Measurements from ENCODE around the gene SMIM38. TPM values are rescaled to one million over a fixed set of nuclear protein-coding genes. Genes with fewer than 3 reads are reported as not detected.

SMIM38 gene
- 1 to 10 TPM in 1 of 2 donors, under 1 TPM in 1; 0.08 to 1.7 TPM for total RNA-seq
- under 1 TPM; 0.03 to 0.06 TPM for polyA plus RNA-seq

GRCh38 chr11:69155302-69156234 lies at the start of gene SMIM38:
TSS of gene SMIM38 (plus strand) at chr11:69155935. CDS start at chr11:69157847, 1,912 bp downstream.
- H3K4me1 ChIP-seq (ENCODE audit: control insufficient read depth in 4 of 4, insufficient read depth in 4 of 4, low read length in 3 of 4), result no peaks in the 10 kb centered on the region
- WGBS, result 83% methylated on average over 32 of the region's 32 CpGs
- no peak within 1 kb of the TSS for H3K9ac ChIP-seq (ENCODE audit: low read depth in 1 of 2, low read length in 2 of 2)
- peaks cover 0 to 3% (median 1%) of the 10 kb centered on the region in 4 donors for H3K27me3 ChIP-seq (ENCODE audit: control insufficient read depth in 4 of 4, insufficient read depth in 4 of 4, low read length in 3 of 4)
- no peak within 1 kb of the TSS for H3K27ac ChIP-seq (ENCODE audit: low read depth in 1 of 2, low read length in 2 of 2)
- no peaks in the 10 kb centered on the region for H3K36me3 ChIP-seq (ENCODE audit: control insufficient read depth in 4 of 4, insufficient read depth in 3 of 4, low read depth in 1 of 4, low read length in 3 of 4)
- no peak for DNase-seq (ENCODE audit: low spot score)
- H3K9me3 ChIP-seq (ENCODE audit: control insufficient read depth in 4 of 4, low read length in 3 of 4), result no peaks in the 10 kb centered on the region
- no peak for TF ChIP-seq GABPA (IDR thresholded peaks at IDR 0.05 in 1 of 2, conservative IDR thresholded peaks at IDR 0.05 in 1 of 2)
- TF ChIP-seq ZBTB33 (IDR thresholded peaks at IDR 0.05), result no peak
- TF ChIP-seq, protein P1, sequence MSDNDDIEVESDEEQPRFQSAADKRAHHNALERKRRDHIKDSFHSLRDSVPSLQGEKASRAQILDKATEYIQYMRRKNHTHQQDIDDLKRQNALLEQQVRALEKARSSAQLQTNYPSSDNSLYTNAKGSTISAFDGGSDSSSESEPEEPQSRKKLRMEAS (IDR thresholded peaks at IDR 0.05), result no peak
- no peak for TF ChIP-seq HNF4G (IDR thresholded peaks at IDR 0.05)
- TF ChIP-seq ATF3 (IDR thresholded peaks at IDR 0.05), result no peak
- TF ChIP-seq RAD21 (IDR thresholded peaks at IDR 0.05), result no peak
- TF ChIP-seq, protein P2, sequence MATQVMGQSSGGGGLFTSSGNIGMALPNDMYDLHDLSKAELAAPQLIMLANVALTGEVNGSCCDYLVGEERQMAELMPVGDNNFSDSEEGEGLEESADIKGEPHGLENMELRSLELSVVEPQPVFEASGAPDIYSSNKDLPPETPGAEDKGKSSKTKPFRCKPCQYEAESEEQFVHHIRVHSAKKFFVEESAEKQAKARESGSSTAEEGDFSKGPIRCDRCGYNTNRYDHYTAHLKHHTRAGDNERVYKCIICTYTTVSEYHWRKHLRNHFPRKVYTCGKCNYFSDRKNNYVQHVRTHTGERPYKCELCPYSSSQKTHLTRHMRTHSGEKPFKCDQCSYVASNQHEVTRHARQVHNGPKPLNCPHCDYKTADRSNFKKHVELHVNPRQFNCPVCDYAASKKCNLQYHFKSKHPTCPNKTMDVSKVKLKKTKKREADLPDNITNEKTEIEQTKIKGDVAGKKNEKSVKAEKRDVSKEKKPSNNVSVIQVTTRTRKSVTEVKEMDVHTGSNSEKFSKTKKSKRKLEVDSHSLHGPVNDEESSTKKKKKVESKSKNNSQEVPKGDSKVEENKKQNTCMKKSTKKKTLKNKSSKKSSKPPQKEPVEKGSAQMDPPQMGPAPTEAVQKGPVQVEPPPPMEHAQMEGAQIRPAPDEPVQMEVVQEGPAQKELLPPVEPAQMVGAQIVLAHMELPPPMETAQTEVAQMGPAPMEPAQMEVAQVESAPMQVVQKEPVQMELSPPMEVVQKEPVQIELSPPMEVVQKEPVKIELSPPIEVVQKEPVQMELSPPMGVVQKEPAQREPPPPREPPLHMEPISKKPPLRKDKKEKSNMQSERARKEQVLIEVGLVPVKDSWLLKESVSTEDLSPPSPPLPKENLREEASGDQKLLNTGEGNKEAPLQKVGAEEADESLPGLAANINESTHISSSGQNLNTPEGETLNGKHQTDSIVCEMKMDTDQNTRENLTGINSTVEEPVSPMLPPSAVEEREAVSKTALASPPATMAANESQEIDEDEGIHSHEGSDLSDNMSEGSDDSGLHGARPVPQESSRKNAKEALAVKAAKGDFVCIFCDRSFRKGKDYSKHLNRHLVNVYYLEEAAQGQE (IDR thresholded peaks at IDR 0.05), result no peak
- no peak within 1 kb of the TSS for H3K4me3 ChIP-seq (ENCODE audit: low read depth in 1 of 3, low read length in 3 of 3)

DNA sequence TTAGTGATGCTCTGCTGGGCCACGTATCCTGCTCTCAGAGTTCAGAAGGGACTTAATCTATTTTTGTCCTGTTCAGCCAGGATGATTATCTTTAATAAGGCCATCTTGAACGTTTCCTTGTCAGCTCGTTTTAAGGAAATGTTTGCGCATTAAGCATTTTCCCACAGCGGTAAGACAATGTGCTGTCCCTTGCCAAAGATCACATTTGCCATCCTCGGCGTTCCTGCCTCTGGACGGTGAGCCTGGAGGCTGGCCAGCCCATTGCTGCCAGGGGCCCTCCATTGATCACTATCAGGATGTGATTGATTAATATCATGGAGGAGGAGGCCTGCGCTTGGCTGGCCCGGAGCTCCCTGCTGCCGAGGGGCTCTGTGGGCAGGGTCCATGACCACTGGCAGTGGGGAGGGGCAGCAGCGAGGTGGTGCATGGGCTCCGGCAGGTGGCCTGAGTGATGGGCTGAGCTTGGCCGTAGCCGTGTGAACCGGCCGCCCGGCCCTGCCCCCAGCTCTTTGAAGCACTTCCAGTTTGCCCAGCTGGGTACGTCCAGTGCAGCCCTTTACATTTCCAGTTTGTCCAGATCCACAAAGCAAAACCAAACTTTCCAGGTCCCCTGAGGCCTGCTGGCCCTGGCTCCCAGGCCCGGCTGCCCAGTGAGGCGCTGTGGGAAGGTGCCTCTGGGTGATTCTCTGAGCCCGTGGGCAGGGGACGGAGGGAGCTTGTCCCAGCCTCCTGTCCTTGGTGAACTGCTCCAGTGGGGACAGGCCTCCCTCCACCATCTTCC lies 49.5 kb upstream of the SMIM38 start:
- H3K27me3 ChIP-seq (ENCODE audit: control insufficient read depth in 4 of 4, insufficient read depth in 4 of 4, low read length in 3 of 4), result no peaks in the 10 kb centered on the region
- no peak overlapping the region for H3K4me3 ChIP-seq (ENCODE audit: low read depth in 1 of 3, low read length in 3 of 3)
- no peak for DNase-seq (ENCODE audit: low spot score)
- peaks cover 0 to 4% (median 0%) of the 10 kb centered on the region in 4 donors for H3K4me1 ChIP-seq (ENCODE audit: control insufficient read depth in 4 of 4, insufficient read depth in 4 of 4, low read length in 3 of 4)
- H3K9ac ChIP-seq (ENCODE audit: low read depth in 1 of 2, low read length in 2 of 2), result no peak overlapping the region
- 81% methylated on average over 23 of the region's 23 CpGs for WGBS
- no peak overlapping the region for H3K27ac ChIP-seq (ENCODE audit: low read depth in 1 of 2, low read length in 2 of 2)
- TF ChIP-seq NR2F2 (IDR thresholded peaks at IDR 0.05) (no peak), RXRA (IDR thresholded peaks at IDR 0.05) (no peak), GABPA (IDR thresholded peaks at IDR 0.05 in 1 of 2, conservative IDR thresholded peaks at IDR 0.05 in 1 of 2) (no peak), FOXA2 (IDR thresholded peaks at IDR 0.05) (no peak), ZBTB33 (IDR thresholded peaks at IDR 0.05) (no peak), CTCF (IDR thresholded peaks at IDR 0.05; ENCODE audit: low read depth, low read length, missing input control) (no peak)
- no peaks in the 10 kb centered on the region for H3K9me3 ChIP-seq (ENCODE audit: control insufficient read depth in 4 of 4, low read length in 3 of 4)
- H3K36me3 ChIP-seq (ENCODE audit: control insufficient read depth in 4 of 4, insufficient read depth in 3 of 4, low read depth in 1 of 4, low read length in 3 of 4), result no peaks in the 10 kb centered on the region
